ENCODE results near the gene PCDH9.

The PCDH9 gene

GRCh38 chr13:67229481-67230403 lies at the start of gene PCDH9:
PCDH9 (minus strand) TSS chr13:67230336; CDS start chr13:67228440, 1,896 bp downstream.
- DNase-seq (ENCODE audit: low spot score) (no peak), ATAC-seq (ENCODE audit: low read depth) (peak; percentile 1; the same call in 2 of the 3 replicates)
- H3K27ac ChIP-seq (ENCODE audit: poor library complexity, severe bottlenecking), result peak within 1 kb of the TSS; percentile 64
- H3K27me3 ChIP-seq (ENCODE audit: insufficient read depth, poor library complexity, severe bottlenecking), result no peaks in the 10 kb centered on the region
- H3K36me3 ChIP-seq (ENCODE audit: low read depth), result no peaks in the 10 kb centered on the region
- no peaks in the 10 kb centered on the region for H3K9me3 ChIP-seq (ENCODE audit: severe bottlenecking)
- peaks cover 11% of the 10 kb centered on the region for H3K4me1 ChIP-seq (ENCODE audit: insufficient read depth, poor library complexity, severe bottlenecking)
- peak within 1 kb of the TSS; percentile 83 for H3K4me3 ChIP-seq (ENCODE audit: severe bottlenecking)
- TF ChIP-seq CTCF (IDR thresholded peaks at IDR 0.05; ENCODE audit: poor library complexity, severe bottlenecking), result no peak

- peak overlapping the region; percentile 60 for H3K27ac ChIP-seq (ENCODE audit: poor library complexity, severe bottlenecking)
- TF ChIP-seq CTCF (IDR thresholded peaks at IDR 0.05; ENCODE audit: poor library complexity, severe bottlenecking), result no peak
- peak; percentile 61; the same call in 2 of the 3 replicates for ATAC-seq (ENCODE audit: low read depth)
Measured at GRCh38 chr13:67278235-67278634, 48.1 kb upstream of the PCDH9 start.

GRCh38 chr13:67277581-67277980 lies 47.4 kb upstream of the PCDH9 start:
- H3K36me3 ChIP-seq (ENCODE audit: low read depth), result no peaks in the 10 kb centered on the region
- H3K9me3 ChIP-seq (ENCODE audit: severe bottlenecking), result no peaks in the 10 kb centered on the region
- H3K27me3 ChIP-seq (ENCODE audit: insufficient read depth, poor library complexity, severe bottlenecking), result no peaks in the 10 kb centered on the region
- TF ChIP-seq CTCF (IDR thresholded peaks at IDR 0.05; ENCODE audit: poor library complexity, severe bottlenecking), result no peak
- H3K4me1 ChIP-seq (ENCODE audit: insufficient read depth, poor library complexity, severe bottlenecking), result peaks cover 11% of the 10 kb centered on the region
- DNase-seq (ENCODE audit: low spot score), result no peak
- peak overlapping the region; percentile 60 for H3K27ac ChIP-seq (ENCODE audit: poor library complexity, severe bottlenecking)
- no peak overlapping the region for H3K4me3 ChIP-seq (ENCODE audit: severe bottlenecking)
- ATAC-seq (ENCODE audit: low read depth), result peak; percentile 42; the same call in 1 of the 3 replicates

More at GRCh38 chr13:67278235-67278634, 48.1 kb upstream of the PCDH9 start:
- no peak for DNase-seq (ENCODE audit: low spot score)
- no peaks in the 10 kb centered on the region for H3K9me3 ChIP-seq (ENCODE audit: severe bottlenecking)
- peaks cover 11% of the 10 kb centered on the region for H3K4me1 ChIP-seq (ENCODE audit: insufficient read depth, poor library complexity, severe bottlenecking)
- H3K36me3 ChIP-seq (ENCODE audit: low read depth), result no peaks in the 10 kb centered on the region
- no peaks in the 10 kb centered on the region for H3K27me3 ChIP-seq (ENCODE audit: insufficient read depth, poor library complexity, severe bottlenecking)
- no peak overlapping the region for H3K4me3 ChIP-seq (ENCODE audit: severe bottlenecking)

- Histone ChIP-seq H3K27ac (ENCODE audit: poor library complexity, severe bottlenecking) (no peak overlapping the region), H3K27me3 (ENCODE audit: insufficient read depth, poor library complexity, severe bottlenecking) (no peaks in the 10 kb centered on the region), H3K36me3 (ENCODE audit: low read depth) (no peaks in the 10 kb centered on the region), H3K4me3 (ENCODE audit: severe bottlenecking) (no peak overlapping the region), H3K9me3 (ENCODE audit: severe bottlenecking) (no peaks in the 10 kb centered on the region), H3K4me1 (ENCODE audit: insufficient read depth, poor library complexity, severe bottlenecking) (peaks cover 11% of the 10 kb centered on the region)
- ATAC-seq (ENCODE audit: low read depth) (no peak), DNase-seq (ENCODE audit: low spot score) (no peak)
- no peak for TF ChIP-seq CTCF (IDR thresholded peaks at IDR 0.05; ENCODE audit: poor library complexity, severe bottlenecking)
Measured at GRCh38 chr13:67275351-67275960, 45.3 kb upstream of the PCDH9 start.
